SH-SY5Y (cell line): Measurements from ENCODE around the gene SLC22A8.

Experiments used
- GATA2 ChIP-seq: IDR thresholded peaks from 2 replicates; pipeline ENCODE4 v1.6.1; 2011; ENCODE audit warnings: mild to moderate bottlenecking, low read depth, low read length
- GATA3 ChIP-seq: IDR thresholded peaks from 2 replicates; pipeline ENCODE4 v1.6.1; 2011; ENCODE audit warnings: low read depth, mild to moderate bottlenecking, low read length, moderate library complexity

DNA sequence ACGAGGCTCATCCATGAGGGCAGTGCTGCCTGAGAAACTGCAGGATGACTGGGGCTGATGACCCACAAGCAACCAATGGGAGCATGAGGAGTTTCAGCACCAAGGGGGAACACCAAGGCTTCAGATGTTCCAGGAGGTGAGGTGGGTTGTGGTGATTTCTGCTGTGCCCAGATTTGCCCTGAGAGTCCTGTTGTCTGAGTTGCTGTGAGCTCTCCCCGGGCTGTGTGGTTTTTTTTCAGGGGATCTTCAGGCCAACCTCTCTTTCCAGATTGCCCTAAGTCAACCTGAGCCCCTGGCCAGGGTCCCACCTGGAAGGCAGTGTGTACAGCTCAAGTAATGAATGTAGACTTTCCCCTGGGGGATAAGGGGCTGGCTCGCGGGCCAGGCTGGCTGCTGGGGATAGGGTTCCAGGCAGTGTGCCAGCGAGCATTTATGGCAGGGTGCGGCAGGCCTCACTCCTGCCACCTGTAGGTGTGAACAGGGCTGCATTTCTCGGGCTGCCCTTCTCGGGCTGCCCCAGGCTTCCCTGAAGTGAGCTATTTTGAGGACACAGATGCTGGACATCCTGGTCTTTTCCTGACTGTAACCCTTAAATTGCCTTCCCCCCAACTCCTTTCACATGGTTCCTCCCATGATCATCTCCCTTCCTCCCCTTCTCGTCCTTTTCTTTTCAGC, 40.7 kb downstream of the SLC22A8 start:
- TF ChIP-seq GATA3 (no peak), GATA2 (no peak)
